ENCODE results near the gene DDRGK1. TPM values are rescaled to one million over a fixed set of nuclear protein-coding genes. Genes with fewer than 3 reads are reported as not detected.

Gene DDRGK1
- total RNA-seq, 1 donor from 2014 or later: 61.4 TPM

DNA sequence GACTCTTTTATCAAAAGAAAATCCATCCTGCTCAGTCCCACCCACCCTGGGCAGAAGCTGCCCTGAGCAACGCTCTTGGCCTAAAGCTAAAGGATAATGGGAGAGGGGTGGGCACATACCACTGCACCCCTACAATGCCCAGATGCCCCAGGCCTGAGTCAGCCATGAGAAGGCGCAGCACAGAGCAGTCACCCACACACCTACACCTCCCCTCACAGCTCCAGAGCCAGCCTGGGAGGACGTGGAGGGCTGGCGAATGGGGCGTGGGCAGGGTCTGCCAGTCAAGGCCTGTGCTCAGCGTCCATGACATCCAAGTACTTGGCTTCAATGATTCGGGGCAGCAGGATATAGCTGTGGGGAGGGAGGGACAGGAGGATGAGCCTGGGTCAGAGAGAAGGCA is 23.0 kb upstream of the DDRGK1 start:
- H3K9me3 ChIP-seq: no peaks in the 10 kb centered on the region
- H3K4me3 ChIP-seq: no peak overlapping the region
- TF ChIP-seq, protein P1, sequence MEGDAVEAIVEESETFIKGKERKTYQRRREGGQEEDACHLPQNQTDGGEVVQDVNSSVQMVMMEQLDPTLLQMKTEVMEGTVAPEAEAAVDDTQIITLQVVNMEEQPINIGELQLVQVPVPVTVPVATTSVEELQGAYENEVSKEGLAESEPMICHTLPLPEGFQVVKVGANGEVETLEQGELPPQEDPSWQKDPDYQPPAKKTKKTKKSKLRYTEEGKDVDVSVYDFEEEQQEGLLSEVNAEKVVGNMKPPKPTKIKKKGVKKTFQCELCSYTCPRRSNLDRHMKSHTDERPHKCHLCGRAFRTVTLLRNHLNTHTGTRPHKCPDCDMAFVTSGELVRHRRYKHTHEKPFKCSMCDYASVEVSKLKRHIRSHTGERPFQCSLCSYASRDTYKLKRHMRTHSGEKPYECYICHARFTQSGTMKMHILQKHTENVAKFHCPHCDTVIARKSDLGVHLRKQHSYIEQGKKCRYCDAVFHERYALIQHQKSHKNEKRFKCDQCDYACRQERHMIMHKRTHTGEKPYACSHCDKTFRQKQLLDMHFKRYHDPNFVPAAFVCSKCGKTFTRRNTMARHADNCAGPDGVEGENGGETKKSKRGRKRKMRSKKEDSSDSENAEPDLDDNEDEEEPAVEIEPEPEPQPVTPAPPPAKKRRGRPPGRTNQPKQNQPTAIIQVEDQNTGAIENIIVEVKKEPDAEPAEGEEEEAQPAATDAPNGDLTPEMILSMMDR (IDR thresholded peaks at IDR 0.05): no peak
- no peak for TF ChIP-seq POLR2AphosphoS5 (IDR thresholded peaks at IDR 0.05; ENCODE audit: insufficient read depth in 1 of 2, low read depth in 1 of 2)
- no peak for TF ChIP-seq POLR2A (IDR thresholded peaks at IDR 0.05)
- H3K4me1 ChIP-seq: no peaks in the 10 kb centered on the region
- intact Hi-C loops (cut with DNase I): no loop called here
- no peaks in the 10 kb centered on the region for H3K27me3 ChIP-seq
- no peak for DNase-seq (ENCODE audit: extremely low spot score in 2 of 2)
- H3K27ac ChIP-seq: no peak overlapping the region
- H3K36me3 ChIP-seq: peaks cover 0 to 16% of the 10 kb centered on the region in 2 donors

DNA sequence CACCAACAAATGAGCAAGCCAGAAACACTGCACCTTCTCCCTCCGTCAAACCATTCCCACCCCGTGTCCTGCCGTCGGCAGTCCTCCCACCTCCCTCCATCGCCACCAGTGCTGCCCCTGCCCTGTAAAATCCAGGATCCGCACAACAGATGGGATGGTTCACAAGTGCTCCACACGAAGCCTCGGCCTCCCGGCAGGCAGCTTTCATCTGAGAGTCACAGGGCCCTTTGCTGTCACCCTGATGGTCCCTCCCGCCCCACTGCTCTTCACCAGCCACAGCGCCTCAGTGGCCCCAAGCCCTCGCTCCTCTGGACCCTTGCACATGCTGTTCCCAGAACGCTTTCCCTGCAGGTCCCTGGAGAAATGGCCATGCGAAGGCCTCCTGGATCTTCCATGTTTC is 22.4 kb upstream of the DDRGK1 start:
- peaks cover 0 to 21% of the 10 kb centered on the region in 2 donors for H3K36me3 ChIP-seq

DNA sequence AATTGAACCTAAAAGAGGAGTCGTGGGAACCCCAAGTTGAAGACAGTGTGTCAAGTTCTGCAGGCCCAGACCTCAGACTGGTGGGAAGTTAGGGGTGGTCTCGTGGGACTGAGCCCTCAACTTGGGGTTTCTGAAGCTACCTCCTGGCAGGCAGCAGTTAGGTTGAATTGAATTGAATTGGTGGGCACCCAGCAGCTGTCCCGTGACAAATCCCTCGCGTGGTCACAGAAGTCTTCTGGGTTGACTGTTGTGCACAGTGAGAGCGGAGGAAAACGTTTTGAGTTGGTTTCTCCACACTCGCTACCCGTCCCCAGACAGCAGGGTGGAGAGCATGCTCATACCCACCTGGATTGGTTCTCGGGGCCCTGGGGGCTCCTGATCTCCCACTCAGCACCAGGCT is 21.6 kb upstream of the DDRGK1 start:
- intact Hi-C loops (cut with DNase I): no loop called here
- TF ChIP-seq POLR2AphosphoS5 (IDR thresholded peaks at IDR 0.05; ENCODE audit: insufficient read depth in 1 of 2, low read depth in 1 of 2): no peak
- TF ChIP-seq, protein P1 (IDR thresholded peaks at IDR 0.05): no peak
- TF ChIP-seq POLR2A (IDR thresholded peaks at IDR 0.05): no peak
- Histone ChIP-seq H3K9me3 (no peaks in the 10 kb centered on the region), H3K36me3 (peaks cover 0 to 29% of the 10 kb centered on the region in 2 donors), H3K27ac (no peak overlapping the region), H3K27me3 (no peaks in the 10 kb centered on the region), H3K4me1 (no peaks in the 10 kb centered on the region), H3K4me3 (no peak overlapping the region)
- no peak for DNase-seq (ENCODE audit: extremely low spot score in 2 of 2)

More for the DNA sequence above, 22.4 kb upstream of the DDRGK1 start:
- H3K4me1 ChIP-seq: no peaks in the 10 kb centered on the region
- no peak overlapping the region for H3K27ac ChIP-seq
- TF ChIP-seq POLR2A (IDR thresholded peaks at IDR 0.05): no peak
- no peak for TF ChIP-seq POLR2AphosphoS5 (IDR thresholded peaks at IDR 0.05; ENCODE audit: insufficient read depth in 1 of 2, low read depth in 1 of 2)
- TF ChIP-seq, protein P1 (IDR thresholded peaks at IDR 0.05): no peak
- H3K4me3 ChIP-seq: no peak overlapping the region
- DNase-seq (ENCODE audit: extremely low spot score in 2 of 2): no peak
- no peaks in the 10 kb centered on the region for H3K9me3 ChIP-seq
- no peaks in the 10 kb centered on the region for H3K27me3 ChIP-seq
- intact Hi-C loops (cut with DNase I): no loop called here

DNA sequence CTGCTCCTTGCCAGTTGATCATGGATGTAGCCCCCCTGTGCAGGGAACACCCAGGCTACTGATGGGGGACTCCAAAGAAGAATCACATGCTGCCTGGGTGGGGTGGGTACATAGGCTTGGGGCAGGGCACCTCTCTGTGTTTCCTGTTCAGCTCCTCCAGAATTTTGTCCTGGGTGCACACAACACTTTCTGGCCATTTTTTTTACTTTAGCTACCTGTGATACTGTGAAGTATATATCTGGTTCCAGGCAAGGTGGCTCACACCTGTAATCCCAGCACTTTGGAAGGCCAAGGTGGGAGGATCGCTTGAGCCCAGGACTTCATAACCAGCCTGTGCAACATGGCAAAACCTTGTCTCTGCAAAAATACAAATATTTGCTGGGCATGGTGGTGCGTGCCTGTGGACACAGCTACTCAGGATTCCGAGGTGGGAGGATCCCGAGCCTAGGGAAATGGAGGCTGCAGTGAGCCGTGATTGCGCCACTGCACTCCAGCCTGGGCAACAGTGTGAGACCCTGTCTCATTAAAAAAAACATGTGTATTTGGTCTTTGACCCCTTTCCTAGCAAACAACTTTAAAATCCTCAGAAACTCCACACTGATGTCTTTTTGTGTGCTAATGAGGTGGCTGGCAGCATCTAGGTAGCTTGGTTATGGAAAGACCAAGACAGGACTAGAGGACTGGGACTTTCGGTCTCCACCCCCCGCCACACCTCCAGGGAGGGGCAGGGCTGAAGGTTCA is 20.4 kb upstream of the DDRGK1 start:
- intact Hi-C loops (cut with DNase I): no loop called here
- no peak overlapping the region for H3K4me3 ChIP-seq
- H3K9me3 ChIP-seq: no peaks in the 10 kb centered on the region
- H3K27me3 ChIP-seq: no peaks in the 10 kb centered on the region
- no peak overlapping the region for H3K27ac ChIP-seq
- no peak for DNase-seq (ENCODE audit: extremely low spot score in 2 of 2)
- TF ChIP-seq POLR2AphosphoS5 (IDR thresholded peaks at IDR 0.05; ENCODE audit: insufficient read depth in 1 of 2, low read depth in 1 of 2): no peak
- TF ChIP-seq POLR2A (IDR thresholded peaks at IDR 0.05): no peak
- TF ChIP-seq, protein P1 (IDR thresholded peaks at IDR 0.05): no peak
- H3K36me3 ChIP-seq: peaks cover 0 to 37% of the 10 kb centered on the region in 2 donors
- no peaks in the 10 kb centered on the region for H3K4me1 ChIP-seq

DNA sequence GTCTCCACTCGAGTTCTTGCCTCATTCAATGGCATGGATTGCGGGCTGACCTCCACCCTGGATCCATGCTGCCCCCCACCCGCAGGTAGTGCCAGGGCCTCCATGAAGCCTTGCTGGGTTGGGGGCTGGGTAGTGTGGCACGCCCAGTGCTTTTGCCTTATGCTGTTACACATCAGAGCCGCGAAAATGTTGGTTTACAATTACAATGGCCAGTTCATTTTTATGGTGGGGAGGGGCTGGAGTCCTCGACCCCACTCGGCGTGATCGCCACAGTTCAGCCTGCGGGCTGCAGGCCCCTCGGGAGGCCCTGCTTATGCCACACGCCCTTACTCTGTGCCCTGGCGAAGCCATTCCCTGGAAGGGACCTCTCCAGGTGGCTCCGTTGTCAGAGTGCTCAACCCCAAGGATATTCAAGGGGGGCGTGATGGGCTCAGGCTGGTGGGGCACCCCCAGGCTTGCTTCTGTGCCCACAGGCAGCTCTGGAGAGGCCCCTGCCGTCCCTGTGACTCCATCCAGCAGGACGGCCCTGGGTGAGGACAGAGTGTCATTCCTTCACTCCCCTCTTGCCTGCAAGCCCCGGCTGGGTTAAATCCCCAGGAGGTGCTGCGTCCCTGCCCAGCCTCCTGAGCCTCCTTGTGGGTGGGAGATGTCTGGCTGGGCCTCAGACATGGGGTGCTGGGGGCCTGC is 19.7 kb upstream of the DDRGK1 start:
- H3K36me3 ChIP-seq: peaks cover 0 to 37% of the 10 kb centered on the region in 2 donors
- no peaks in the 10 kb centered on the region for H3K27me3 ChIP-seq
- TF ChIP-seq POLR2AphosphoS5 (IDR thresholded peaks at IDR 0.05; ENCODE audit: insufficient read depth in 1 of 2, low read depth in 1 of 2) (no peak), POLR2A (IDR thresholded peaks at IDR 0.05) (no peak)
- TF ChIP-seq, protein P1 (IDR thresholded peaks at IDR 0.05): no peak
- no peak overlapping the region for H3K27ac ChIP-seq
- H3K4me1 ChIP-seq: no peaks in the 10 kb centered on the region
- H3K9me3 ChIP-seq: no peaks in the 10 kb centered on the region
- DNase-seq (ENCODE audit: extremely low spot score in 2 of 2): no peak
- H3K4me3 ChIP-seq: no peak overlapping the region
- intact Hi-C loops (cut with DNase I): no loop called here

Data from vagina (tissue), 2 donors.